Measurements from ENCODE around the gene OTX2.

The OTX2 gene

GRCh38 chr14:56810147-56810719, at the start of gene OTX2:
TSS of gene OTX2 (minus strand) at chr14:56810479. CDS start at chr14:56805456, 5,023 bp downstream.
- DNase-seq, result no peak

- no peak for DNase-seq
These were observed 48.1 kb upstream of the OTX2 start for GRCh38 chr14:56858422-56858821.

- DNase-seq, result no peak
These were observed 46.9 kb upstream of the OTX2 start for GRCh38 chr14:56857216-56857615.

GRCh38 chr14:56855891-56856461, 45.7 kb upstream of the OTX2 start:
- DNase-seq, result no peak

- DNase-seq, result no peak
These were observed 44.0 kb upstream of the OTX2 start for GRCh38 chr14:56854325-56854724.

GRCh38 chr14:56846970-56847930, 37.0 kb upstream of the OTX2 start:
- DNase-seq, result no peak

- DNase-seq, result no peak
These were observed 34.2 kb upstream of the OTX2 start for GRCh38 chr14:56844406-56845002.

- no peak for DNase-seq
These were observed 31.3 kb upstream of the OTX2 start for GRCh38 chr14:56841611-56842010.

- DNase-seq, result no peak
These were observed 29.9 kb upstream of the OTX2 start for GRCh38 chr14:56840221-56840620.

GRCh38 chr14:56829151-56829550, 18.9 kb upstream of the OTX2 start:
- no peak for DNase-seq

- no peak for DNase-seq
These were observed 15.9 kb upstream of the OTX2 start for GRCh38 chr14:56826214-56826613.

- no peak for DNase-seq
These were observed 11.7 kb upstream of the OTX2 start for GRCh38 chr14:56821805-56822610.

GRCh38 chr14:56821177-56821576, 10.9 kb upstream of the OTX2 start:
- DNase-seq, result no peak

GRCh38 chr14:56817396-56817921, 7.2 kb upstream of the OTX2 start:
- no peak for DNase-seq

GRCh38 chr14:56816574-56817391, 6.5 kb upstream of the OTX2 start:
- no peak for DNase-seq

GRCh38 chr14:56815745-56816144, 5.5 kb upstream of the OTX2 start:
- no peak for DNase-seq

GRCh38 chr14:56814969-56815700, 4.9 kb upstream of the OTX2 start:
- no peak for DNase-seq

GRCh38 chr14:56814519-56814959, 4.3 kb upstream of the OTX2 start:
- no peak for DNase-seq

- DNase-seq, result no peak
These were observed 2.9 kb upstream of the OTX2 start for GRCh38 chr14:56813143-56813551.

- DNase-seq, result no peak
These were observed 2.3 kb upstream of the OTX2 start for GRCh38 chr14:56812364-56813141.
